Prostate gland (tissue), 2 donors: ENCODE results near the gene IBA57.
A peak's percentile ranks its signal among the peaks of the same experiment; 100 is the strongest.

Experiments used
- POLR2A ChIP-seq: fragments of 450-650 bp; IDR thresholded peaks from one replicate; pipeline ENCODE4 v1.6.1; 2016; ENCODE audit warnings: antibody characterized with exemption, mild to moderate bottlenecking
- TF ChIP-seq, protein P1 (sequence below), 4 experiments: fragments of 200-600 bp in 2 of 4; fragments of 450-650 bp in 2 of 4; sonication (generic) in 2 of 4; IDR thresholded peaks; 1 replicate in 3 of 4; 2 replicates in 1 of 4; pipeline ENCODE4 v1.5.1; 2016 to 2019; ENCODE audit warnings: antibody characterized with exemption in 4 of 4, mild to moderate bottlenecking in 2 of 4, moderate library complexity in 2 of 4

DNA sequence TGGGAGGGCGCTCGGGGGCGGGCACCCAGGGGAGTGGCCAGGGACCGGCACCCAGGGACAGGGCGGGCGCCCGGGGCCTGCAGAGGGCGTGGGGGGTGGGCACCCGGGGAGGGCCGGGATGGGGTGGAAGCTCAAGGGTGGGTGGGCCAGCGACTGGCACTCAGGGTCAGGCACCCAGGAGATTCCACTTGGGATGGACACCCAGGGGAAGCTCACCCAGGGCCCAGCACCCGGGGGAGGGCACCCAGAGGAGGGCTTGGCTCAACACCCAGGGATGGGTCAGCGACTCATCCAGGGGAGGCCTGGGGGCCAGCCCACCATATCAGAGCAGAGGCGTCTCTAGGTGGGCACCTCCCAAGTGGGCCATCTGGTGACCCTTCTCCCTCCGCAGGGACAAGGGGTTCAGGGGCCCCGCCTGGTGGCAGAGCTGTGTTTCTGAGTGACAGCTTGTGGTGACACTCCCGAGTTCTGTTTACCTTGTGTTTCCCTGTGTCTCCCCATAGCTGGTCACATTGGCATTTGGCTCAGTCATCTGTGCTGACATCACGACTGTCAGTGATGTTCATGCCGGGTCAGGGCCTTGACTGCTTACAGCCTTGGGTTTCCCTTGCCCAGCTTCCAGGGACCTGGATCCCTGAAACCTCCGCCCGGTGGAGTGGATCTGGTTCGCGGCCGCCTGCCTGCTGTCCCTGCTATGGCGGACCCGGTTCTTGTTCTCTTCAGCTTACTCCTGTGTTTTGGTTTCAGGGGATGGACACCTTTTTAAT lies 749 bp downstream of the IBA57 start:
- TF ChIP-seq POLR2A: no peak
- TF ChIP-seq, protein P1, sequence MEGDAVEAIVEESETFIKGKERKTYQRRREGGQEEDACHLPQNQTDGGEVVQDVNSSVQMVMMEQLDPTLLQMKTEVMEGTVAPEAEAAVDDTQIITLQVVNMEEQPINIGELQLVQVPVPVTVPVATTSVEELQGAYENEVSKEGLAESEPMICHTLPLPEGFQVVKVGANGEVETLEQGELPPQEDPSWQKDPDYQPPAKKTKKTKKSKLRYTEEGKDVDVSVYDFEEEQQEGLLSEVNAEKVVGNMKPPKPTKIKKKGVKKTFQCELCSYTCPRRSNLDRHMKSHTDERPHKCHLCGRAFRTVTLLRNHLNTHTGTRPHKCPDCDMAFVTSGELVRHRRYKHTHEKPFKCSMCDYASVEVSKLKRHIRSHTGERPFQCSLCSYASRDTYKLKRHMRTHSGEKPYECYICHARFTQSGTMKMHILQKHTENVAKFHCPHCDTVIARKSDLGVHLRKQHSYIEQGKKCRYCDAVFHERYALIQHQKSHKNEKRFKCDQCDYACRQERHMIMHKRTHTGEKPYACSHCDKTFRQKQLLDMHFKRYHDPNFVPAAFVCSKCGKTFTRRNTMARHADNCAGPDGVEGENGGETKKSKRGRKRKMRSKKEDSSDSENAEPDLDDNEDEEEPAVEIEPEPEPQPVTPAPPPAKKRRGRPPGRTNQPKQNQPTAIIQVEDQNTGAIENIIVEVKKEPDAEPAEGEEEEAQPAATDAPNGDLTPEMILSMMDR (IDR thresholded peaks at IDR 0.05): peak in 2 of 4 experiments; percentile 52 to 56
